Memory B cell (primary cell): ENCODE data around the gene GBP3.
"Not testable (repeated sequence)": the region's sequence is repeated elsewhere in the genome, so short reads cannot be mapped to it uniquely, and the experiment has no call there.

ENCODE experiments used
- ATAC-seq: fragments of 150-1000 bp; cut with Tn5 transposase; 2 replicates; pipeline ENCODE4 v1.10.0; 2021; ENCODE audit warnings: low read depth, mild to moderate bottlenecking, moderate library complexity
- DNase-seq, 2 donors: peaks; one replicate each; pipeline ENCODE4 v3.0.0; 2022; ENCODE audit warnings: low spot score in 2 of 2
- H3K27ac Mint-ChIP-seq: one replicate; pipeline ENCODE4 v1.8.0; 2022; ENCODE audit warnings: mild to moderate bottlenecking, moderate library complexity, mixed read lengths
- H3K27me3 Mint-ChIP-seq: one replicate; pipeline ENCODE4 v1.8.0; 2022; ENCODE audit warnings: mixed read lengths
- H3K36me3 Mint-ChIP-seq: one replicate; pipeline ENCODE4 v1.8.0; 2022; ENCODE audit warnings: mild to moderate bottlenecking, mixed read lengths
- H3K4me1 Mint-ChIP-seq: one replicate; pipeline ENCODE4 v1.8.0; 2022; ENCODE audit warnings: mixed read lengths
- H3K4me3 Mint-ChIP-seq: one replicate; pipeline ENCODE4 v1.8.0; 2022; ENCODE audit warnings: mild to moderate bottlenecking, moderate library complexity, mixed read lengths
- H3K9me3 Mint-ChIP-seq: one replicate; pipeline ENCODE4 v1.8.0; 2022; ENCODE audit warnings: mixed read lengths

Gene GBP3

DNA sequence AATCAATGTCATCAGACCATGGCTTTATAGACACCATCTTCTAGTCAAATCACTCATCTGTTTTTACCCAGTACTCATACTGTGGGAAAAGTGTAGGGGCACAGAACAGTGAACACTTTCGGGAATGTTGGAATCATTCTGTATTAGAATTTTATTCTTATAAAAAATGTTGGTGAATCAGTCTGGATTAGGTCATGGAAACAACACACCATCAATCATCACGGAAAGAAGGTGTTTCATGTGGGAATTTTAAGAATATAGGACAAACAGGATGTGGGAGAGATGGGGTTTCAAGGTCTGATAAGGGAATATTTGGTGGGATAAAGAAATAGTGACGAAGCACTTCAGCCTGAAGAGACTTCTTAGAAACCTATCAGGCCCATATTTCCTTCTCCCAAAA lies 25.1 kb upstream of the GBP3 start:
- DNase-seq, result no peak
- Mint-ChIP-seq H3K4me1 (no peaks in the 10 kb centered on the region), H3K27ac (no peak overlapping the region), H3K36me3 (peaks cover 10% of the 10 kb centered on the region), H3K27me3 (no peaks in the 10 kb centered on the region), H3K9me3 (peaks cover 3% of the 10 kb centered on the region), H3K4me3 (no peak overlapping the region)
- ATAC-seq, result no peak

DNA sequence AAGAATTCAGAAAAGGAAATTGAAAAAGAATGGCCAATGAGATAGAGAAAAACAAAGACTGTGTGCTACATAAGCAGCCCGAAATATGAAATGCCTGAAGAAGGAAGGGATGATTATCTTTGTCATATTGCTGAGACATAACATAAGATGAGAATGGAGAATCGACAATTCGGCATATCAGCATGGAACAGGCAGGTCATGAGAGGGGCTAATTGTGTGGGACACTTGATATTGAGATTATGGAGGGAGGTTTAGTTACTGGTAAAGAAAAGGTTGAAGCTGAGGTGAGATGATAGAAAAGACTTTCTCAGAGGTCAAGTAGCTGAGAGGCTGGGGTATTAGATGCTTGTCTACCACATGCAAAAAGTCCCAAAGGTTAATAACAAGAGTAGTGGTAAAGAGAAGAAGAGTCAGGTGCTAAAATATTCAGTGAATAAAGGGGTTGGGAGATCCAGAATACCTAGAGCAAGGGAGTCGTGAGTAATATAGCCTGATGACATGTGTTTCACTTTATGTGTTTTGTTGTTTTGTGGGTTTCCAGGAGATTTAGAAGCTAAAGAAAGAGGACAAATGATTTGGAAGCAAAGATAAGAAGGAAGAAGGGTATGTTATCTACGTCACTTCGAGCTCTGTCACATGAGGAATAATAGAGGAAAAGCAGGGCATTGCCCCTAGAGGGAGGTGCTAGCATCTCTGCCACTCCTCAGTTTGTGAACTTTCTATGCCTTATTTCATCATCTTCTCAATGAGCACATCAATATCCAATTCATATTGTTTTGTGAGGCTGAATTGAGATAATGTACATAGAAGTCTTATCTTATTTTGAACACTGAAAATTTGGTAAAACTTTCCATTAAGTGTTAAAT lies 23.9 kb upstream of the GBP3 start:
- not testable (repeated sequence) for H3K9me3 Mint-ChIP-seq, H3K27ac Mint-ChIP-seq, DNase-seq, H3K4me1 Mint-ChIP-seq, H3K36me3 Mint-ChIP-seq, H3K4me3 Mint-ChIP-seq, H3K27me3 Mint-ChIP-seq
- ATAC-seq, result peak; percentile 47

DNA sequence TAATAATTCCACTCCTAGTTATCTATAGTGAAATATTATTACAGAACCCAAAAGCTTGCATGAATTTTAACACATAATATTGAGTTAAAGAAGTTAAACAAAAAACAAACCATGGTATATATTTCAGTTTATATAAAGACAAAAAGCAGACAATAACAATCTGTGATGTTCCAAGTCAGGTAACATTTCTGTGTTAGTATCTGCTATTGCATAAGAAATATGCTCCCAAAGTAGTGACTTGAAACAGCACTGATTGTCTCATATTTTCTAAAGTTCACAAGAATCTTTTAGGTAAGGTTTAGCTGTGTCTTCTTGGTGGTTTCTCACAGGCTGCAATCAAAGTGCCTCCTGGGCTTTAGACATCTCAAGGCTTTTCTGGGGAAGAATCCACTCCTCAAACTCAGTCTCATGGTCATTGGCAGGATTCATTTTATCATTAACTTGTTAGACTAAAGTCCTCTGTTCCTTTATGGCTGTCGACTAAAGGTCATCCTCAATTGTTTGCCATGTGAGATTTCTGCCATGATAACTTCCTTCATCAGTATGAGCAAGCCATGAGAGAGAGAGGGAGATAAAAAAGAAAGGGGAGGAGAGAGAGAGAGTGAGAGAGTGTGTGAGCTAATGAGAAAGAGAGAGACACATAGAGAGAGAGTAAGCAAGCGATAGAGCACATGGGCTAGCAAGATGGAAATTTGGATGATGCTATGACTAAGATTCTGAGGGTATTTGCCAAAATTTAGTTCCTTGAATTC lies 22.5 kb upstream of the GBP3 start:
- H3K4me1 Mint-ChIP-seq, result peaks cover 1% of the 10 kb centered on the region
- no peak for DNase-seq
- peaks cover 3% of the 10 kb centered on the region for H3K9me3 Mint-ChIP-seq
- no peak overlapping the region for H3K27ac Mint-ChIP-seq
- peaks cover under 1% of the 10 kb centered on the region for H3K27me3 Mint-ChIP-seq
- no peak for ATAC-seq
- no peak overlapping the region for H3K4me3 Mint-ChIP-seq
- peaks cover 5% of the 10 kb centered on the region for H3K36me3 Mint-ChIP-seq

DNA sequence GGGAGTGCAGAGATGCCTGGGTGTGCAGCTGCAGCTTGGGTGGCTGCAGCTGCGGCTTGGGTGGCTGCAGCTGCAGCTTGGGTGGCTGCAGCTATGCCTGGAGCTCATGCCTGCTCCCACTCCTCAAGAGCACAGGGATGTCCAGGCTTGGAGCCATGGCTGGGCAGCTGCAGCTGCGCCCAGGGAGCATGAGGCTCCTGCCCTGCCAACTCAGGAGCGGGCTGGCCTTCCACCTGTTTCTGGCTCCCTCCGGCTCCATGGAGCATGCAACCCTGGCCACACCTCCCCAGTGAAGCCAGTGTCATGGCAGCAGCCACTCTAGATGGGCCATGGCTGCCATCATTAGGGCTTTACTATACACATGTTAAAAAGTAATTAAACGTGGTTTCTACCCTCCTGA lies 21.3 kb upstream of the GBP3 start:
- DNase-seq (no peak), ATAC-seq (no peak)
- peaks cover 5% of the 10 kb centered on the region for H3K36me3 Mint-ChIP-seq
- no peak overlapping the region for H3K27ac Mint-ChIP-seq
- H3K4me3 Mint-ChIP-seq, result no peak overlapping the region
- H3K9me3 Mint-ChIP-seq, result peaks cover 4% of the 10 kb centered on the region
- H3K4me1 Mint-ChIP-seq, result peaks cover 5% of the 10 kb centered on the region
- peaks cover 2% of the 10 kb centered on the region for H3K27me3 Mint-ChIP-seq

DNA sequence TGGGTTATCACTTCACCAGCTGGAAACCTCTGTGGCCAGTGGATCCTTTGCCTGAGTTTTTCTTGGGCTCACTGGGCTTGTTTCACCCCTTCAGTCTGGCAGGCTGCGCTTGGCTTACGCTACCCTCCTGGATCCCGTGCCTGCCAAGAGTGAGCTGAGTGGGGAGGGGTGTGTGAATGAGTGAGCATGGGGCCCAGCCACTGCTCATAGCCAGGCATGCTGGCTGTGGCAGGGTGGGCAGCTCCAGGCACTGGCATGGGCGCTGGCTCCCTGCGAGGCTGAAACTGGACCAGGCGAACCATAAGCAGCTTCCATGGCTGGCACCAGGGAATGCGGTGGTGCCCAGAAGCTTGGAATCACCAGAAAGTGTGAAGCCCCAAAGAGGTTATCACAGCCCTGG lies 19.8 kb upstream of the GBP3 start:
- Mint-ChIP-seq H3K27ac (no peak overlapping the region), H3K9me3 (peaks cover 4% of the 10 kb centered on the region), H3K4me3 (no peak overlapping the region), H3K27me3 (peaks cover 2% of the 10 kb centered on the region), H3K4me1 (peaks cover 5% of the 10 kb centered on the region), H3K36me3 (peaks cover 5% of the 10 kb centered on the region)
- DNase-seq (no peak), ATAC-seq (no peak)

DNA sequence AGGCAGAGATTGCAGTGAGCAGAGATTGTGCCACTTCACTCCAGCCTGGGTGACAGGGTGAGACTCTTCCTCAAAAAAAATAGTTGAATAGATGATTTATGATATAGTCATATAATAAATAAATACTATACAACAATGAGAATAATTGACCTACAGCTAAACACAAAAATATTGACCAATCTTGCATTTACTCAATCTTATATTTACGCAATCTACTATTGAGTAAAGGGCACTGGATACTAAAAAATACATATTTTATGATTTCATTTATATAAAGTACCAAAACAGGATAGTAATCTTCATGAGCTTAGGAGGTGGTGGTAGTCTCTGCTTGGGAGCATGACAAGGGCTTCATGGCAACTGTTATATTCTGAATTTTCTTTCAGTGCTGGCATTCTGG lies 19.1 kb upstream of the GBP3 start:
- Mint-ChIP-seq H3K27ac (no peak overlapping the region), H3K9me3 (peaks cover 4% of the 10 kb centered on the region), H3K4me1 (peaks cover 8% of the 10 kb centered on the region), H3K36me3 (peaks cover 5% of the 10 kb centered on the region), H3K4me3 (no peak overlapping the region), H3K27me3 (peaks cover 2% of the 10 kb centered on the region)
- DNase-seq, result no peak
- ATAC-seq, result no peak

DNA sequence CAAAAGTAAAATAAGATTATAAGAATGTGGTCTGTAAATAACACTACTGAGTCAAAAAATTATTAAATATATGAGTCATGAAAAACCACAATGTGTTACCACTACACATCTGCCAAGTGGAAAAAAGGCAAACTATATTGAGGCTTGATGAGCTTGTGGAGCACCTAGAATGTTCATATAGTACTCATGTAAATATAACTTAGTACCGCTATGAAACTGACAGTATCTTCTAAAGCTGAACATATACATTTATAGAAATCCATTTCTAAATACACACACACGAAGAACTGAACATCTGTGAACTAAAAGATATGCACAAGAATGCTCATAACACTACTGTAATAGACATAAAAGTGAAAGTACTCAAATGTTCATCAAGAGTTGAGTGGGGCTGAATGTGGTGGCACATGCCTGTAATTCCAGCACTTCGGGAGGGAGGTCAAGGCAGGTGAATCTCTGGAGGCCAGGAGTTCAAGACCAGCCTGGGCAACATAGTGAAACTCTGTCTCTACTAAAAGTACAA lies 18.5 kb upstream of the GBP3 start:
- peaks cover 4% of the 10 kb centered on the region for H3K9me3 Mint-ChIP-seq
- DNase-seq (no peak), ATAC-seq (no peak)
- peaks cover 5% of the 10 kb centered on the region for H3K36me3 Mint-ChIP-seq
- no peak overlapping the region for H3K4me3 Mint-ChIP-seq
- H3K4me1 Mint-ChIP-seq, result peaks cover 8% of the 10 kb centered on the region
- peaks cover 2% of the 10 kb centered on the region for H3K27me3 Mint-ChIP-seq
- no peak overlapping the region for H3K27ac Mint-ChIP-seq

DNA sequence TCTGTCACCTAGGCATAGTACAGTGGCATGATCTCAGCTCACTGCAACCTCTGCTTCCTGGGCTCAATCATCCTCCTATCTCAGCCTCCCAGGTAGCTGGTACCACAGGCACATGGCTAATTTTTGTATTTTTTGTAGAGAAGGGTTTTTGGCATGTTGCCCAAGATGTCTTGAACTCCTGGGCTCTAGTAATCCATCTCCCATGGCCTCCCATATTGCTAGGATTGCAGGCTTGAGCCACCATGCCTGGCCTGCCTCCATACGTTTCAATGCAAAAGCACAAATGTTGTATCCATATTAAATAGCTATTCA lies 17.6 kb upstream of the GBP3 start:
- peaks cover 5% of the 10 kb centered on the region for H3K36me3 Mint-ChIP-seq
- ATAC-seq (no peak), DNase-seq (no peak)
- peaks cover 2% of the 10 kb centered on the region for H3K27me3 Mint-ChIP-seq
- peaks cover 8% of the 10 kb centered on the region for H3K4me1 Mint-ChIP-seq
- H3K4me3 Mint-ChIP-seq, result no peak overlapping the region
- H3K27ac Mint-ChIP-seq, result no peak overlapping the region
- peaks cover 4% of the 10 kb centered on the region for H3K9me3 Mint-ChIP-seq

DNA sequence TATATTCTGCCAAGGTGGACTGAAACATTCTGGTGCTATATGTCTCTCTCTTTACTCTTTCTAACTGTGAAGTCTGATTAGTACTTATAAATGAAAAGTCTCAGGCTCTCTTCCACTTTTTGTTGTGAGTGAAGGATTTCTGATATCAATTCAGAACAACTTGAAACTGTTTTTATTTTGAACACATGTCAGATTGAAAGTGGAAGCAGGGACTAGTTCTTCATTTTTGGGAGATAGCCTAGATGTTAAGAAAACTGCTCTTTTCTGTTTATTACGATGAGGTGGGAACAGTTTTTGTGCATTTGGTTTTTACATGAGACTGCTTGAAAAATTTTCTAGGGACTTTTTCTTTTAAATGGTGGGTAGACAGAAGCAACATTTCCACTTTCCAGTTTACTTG lies 14.5 kb upstream of the GBP3 start:
- peak; percentile 48 for ATAC-seq
- Mint-ChIP-seq H3K27ac (no peak overlapping the region), H3K9me3 (peaks cover 2% of the 10 kb centered on the region), H3K4me1 (peaks cover 8% of the 10 kb centered on the region), H3K36me3 (peaks cover 2% of the 10 kb centered on the region), H3K27me3 (peaks cover 2% of the 10 kb centered on the region), H3K4me3 (peak overlapping the region; percentile 12)
- no peak for DNase-seq

DNA sequence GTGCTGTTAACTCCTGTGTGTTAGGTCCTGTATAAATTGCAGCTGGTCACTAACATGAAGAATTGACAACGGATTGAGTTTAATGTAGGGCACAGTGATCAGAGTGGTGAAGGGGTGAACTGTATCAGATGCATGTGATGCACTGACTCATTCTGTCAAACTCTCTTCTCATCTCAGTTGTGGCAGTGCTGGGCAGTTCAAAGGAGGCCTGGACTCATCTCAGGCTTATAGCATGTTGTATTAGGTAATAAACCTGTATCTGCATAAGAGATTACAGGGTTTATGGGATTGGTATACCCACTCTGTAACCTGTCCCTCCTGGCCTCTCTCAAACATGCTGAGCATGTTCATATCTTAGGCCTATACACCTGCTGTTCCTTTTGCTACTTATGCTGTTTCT lies 12.4 kb upstream of the GBP3 start:
- Mint-ChIP-seq H3K4me3 (no peak overlapping the region), H3K36me3 (peaks cover 5% of the 10 kb centered on the region), H3K27me3 (peaks cover under 1% of the 10 kb centered on the region), H3K9me3 (peaks cover 5% of the 10 kb centered on the region), H3K4me1 (peaks cover 6% of the 10 kb centered on the region), H3K27ac (no peak overlapping the region)
- ATAC-seq (no peak), DNase-seq (no peak)

DNA sequence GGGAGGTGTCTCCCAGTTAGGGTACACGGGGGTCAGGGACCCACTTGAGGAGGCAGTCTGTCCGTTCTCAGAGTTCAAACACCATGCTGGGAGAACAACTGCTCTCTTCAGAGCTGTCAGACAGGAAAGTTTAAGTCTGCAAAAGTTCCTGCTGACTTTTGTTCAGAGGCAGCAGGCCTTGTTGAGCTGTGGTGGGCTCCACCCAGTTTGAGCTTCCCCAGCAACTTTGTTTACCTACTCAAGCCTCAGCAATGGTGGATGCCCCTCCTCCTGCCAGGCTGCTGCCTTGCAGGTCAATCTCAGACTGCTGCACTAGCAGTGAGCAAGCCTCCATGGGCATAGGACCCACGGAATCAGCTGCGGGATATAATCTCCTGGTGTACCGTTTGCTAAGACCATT lies 11.3 kb upstream of the GBP3 start:
- H3K4me1 Mint-ChIP-seq, DNase-seq, H3K9me3 Mint-ChIP-seq, H3K27ac Mint-ChIP-seq, H3K36me3 Mint-ChIP-seq, H3K4me3 Mint-ChIP-seq, ATAC-seq, H3K27me3 Mint-ChIP-seq: not testable (repeated sequence)

DNA sequence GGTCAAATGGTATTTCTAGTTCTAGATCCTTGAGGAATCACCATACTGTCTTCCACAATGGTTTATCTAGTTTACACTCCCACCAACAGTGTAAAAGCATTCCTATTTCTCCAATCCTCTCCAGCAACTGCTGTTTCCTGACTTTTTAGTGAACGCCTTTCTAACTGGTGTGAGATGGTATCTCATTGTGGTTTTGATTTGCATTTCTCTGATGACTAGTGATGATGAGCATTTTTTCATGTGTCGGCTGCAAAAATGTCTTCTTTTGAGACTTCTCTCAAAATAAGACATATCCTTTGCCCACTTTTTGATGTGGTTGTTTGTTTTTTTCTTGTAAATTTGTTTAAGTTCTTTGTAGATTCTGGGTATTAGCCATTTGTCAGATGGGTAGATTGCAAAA lies 6.4 kb upstream of the GBP3 start:
- not testable (repeated sequence) for H3K9me3 Mint-ChIP-seq, H3K27me3 Mint-ChIP-seq, H3K27ac Mint-ChIP-seq, H3K36me3 Mint-ChIP-seq, ATAC-seq, H3K4me3 Mint-ChIP-seq, DNase-seq, H3K4me1 Mint-ChIP-seq

DNA sequence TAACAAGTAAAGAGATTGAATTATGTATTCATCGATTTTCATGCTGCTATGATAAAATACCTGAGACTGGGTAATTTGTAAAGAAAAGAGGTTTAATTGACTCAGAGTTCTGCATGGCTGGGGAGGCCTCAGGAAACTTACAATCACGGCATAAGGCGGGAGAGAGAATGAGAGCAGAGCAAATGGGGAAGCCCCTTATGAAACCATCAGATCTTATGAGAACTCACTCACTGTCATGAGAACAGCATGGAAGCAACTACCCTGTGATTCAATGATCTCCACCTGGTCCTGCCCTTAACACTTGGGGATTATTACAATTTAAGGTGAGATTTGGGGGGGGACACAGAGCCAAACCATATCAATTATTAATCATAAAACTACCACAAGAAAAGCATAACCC lies 3.3 kb upstream of the GBP3 start:
- Mint-ChIP-seq H3K4me3 (no peak overlapping the region), H3K36me3 (peaks cover 6% of the 10 kb centered on the region), H3K4me1 (peaks cover 12% of the 10 kb centered on the region), H3K27ac (peak overlapping the region; percentile 70), H3K9me3 (peaks cover 8% of the 10 kb centered on the region), H3K27me3 (no peaks in the 10 kb centered on the region)
- DNase-seq (no peak), ATAC-seq (no peak)

DNA sequence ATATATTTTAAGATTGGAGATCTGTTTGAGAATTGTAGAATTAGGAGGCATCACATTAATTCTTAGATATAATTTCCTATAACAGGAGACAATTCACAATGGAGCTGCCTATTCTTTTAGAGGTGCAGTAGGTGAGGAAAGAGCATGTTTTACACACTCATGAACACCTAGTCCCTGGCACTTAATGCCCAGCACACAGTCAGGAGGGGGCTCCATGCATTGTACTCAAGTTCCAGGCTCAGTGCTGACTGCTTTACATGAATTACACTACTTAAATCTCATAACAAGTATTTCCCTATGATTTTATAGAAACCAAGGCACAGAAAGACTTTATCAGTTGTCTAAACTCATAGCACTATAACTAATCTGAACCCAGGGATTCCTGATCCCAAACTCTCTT lies 360 bp upstream of the GBP3 start:
- Mint-ChIP-seq H3K9me3 (peaks cover 5% of the 10 kb centered on the region), H3K4me1 (peaks cover 17% of the 10 kb centered on the region), H3K27ac (peak overlapping the region; percentile 82), H3K4me3 (peak overlapping the region; percentile 87), H3K27me3 (no peaks in the 10 kb centered on the region), H3K36me3 (peaks cover 18% of the 10 kb centered on the region)
- ATAC-seq (no peak), DNase-seq (no peak)
